Astrocyte (in vitro differentiated cells and primary cell): ENCODE measurements around the gene CYB5B.

Source experiments
- EZH2 ChIP-seq: IDR thresholded peaks from 2 replicates; pipeline ENCODE4 v1.6.1; 2012; ENCODE audit warnings: mild to moderate bottlenecking, low read length, inconsistent platforms; ENCODE audit not compliant: insufficient read depth
- TF ChIP-seq, protein P1 (sequence below): IDR thresholded peaks from 2 replicates; pipeline ENCODE4 v1.5.1; 2011; ENCODE audit warnings: low read depth, mild to moderate bottlenecking, inconsistent platforms, low read length, moderate library complexity; ENCODE audit not compliant: insufficient read depth

DNA sequence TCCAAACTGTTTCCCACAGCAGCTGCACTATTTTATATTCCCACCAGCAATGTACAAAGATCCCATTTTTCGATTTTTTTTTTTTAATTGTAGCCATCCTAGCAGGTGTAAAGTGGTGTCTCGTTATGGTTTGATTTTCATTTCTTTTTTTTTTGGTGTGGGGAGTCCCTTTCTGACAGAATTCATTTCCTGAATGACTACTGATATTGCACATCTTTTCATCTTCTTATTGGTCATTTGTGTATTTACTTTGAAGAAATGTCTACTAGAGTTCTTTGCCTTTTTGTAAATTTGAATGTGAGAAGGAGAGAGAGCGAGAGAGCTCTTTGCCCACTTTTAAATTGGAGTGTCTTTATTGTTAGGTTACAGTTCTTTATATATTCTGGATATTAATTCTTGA, 14.0 kb downstream of the CYB5B start:
- TF ChIP-seq, protein P1, sequence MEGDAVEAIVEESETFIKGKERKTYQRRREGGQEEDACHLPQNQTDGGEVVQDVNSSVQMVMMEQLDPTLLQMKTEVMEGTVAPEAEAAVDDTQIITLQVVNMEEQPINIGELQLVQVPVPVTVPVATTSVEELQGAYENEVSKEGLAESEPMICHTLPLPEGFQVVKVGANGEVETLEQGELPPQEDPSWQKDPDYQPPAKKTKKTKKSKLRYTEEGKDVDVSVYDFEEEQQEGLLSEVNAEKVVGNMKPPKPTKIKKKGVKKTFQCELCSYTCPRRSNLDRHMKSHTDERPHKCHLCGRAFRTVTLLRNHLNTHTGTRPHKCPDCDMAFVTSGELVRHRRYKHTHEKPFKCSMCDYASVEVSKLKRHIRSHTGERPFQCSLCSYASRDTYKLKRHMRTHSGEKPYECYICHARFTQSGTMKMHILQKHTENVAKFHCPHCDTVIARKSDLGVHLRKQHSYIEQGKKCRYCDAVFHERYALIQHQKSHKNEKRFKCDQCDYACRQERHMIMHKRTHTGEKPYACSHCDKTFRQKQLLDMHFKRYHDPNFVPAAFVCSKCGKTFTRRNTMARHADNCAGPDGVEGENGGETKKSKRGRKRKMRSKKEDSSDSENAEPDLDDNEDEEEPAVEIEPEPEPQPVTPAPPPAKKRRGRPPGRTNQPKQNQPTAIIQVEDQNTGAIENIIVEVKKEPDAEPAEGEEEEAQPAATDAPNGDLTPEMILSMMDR = no peak
- TF ChIP-seq EZH2 = no peak
